GM18858 (cell line): ENCODE results near the gene POMGNT2.
"Not testable (repeated sequence)": the region's sequence is repeated elsewhere in the genome, so short reads cannot be mapped to it uniquely, and the experiment has no call there.

Experiments used
- ATAC-seq: cut with Tn5 transposase; IDR thresholded peaks from one replicate; pipeline ENCODE4 v1.9.1; 2021; ENCODE audit not compliant: unreplicated experiment

POMGNT2 gene

GRCh38 chr3:43077261-43077660 lies 28.6 kb downstream of the POMGNT2 start:
- ATAC-seq, result no peak

- no peak for ATAC-seq
These were observed 29.0 kb downstream of the POMGNT2 start for GRCh38 chr3:43076857-43077256.

GRCh38 chr3:43075904-43076661 lies 29.8 kb downstream of the POMGNT2 start:
- ATAC-seq, result no peak

- ATAC-seq, result no peak
These were observed 30.8 kb downstream of the POMGNT2 start for GRCh38 chr3:43074901-43075689.

- ATAC-seq, result no peak
These were observed 31.4 kb downstream of the POMGNT2 start for GRCh38 chr3:43074482-43074881.

GRCh38 chr3:43073836-43074220 lies 32.1 kb downstream of the POMGNT2 start:
- no peak for ATAC-seq

GRCh38 chr3:43073116-43073835 lies 32.6 kb downstream of the POMGNT2 start:
- ATAC-seq, result no peak

GRCh38 chr3:43072361-43072760 lies 33.5 kb downstream of the POMGNT2 start:
- no peak for ATAC-seq

GRCh38 chr3:43071313-43071893 lies 34.5 kb downstream of the POMGNT2 start:
- ATAC-seq, result no peak

- not testable (repeated sequence) for ATAC-seq
These were observed 35.2 kb downstream of the POMGNT2 start for GRCh38 chr3:43070670-43071069.

GRCh38 chr3:43063114-43063513 lies 42.8 kb downstream of the POMGNT2 start:
- no peak for ATAC-seq

- no peak for ATAC-seq
These were observed 43.3 kb downstream of the POMGNT2 start for GRCh38 chr3:43062564-43063040.

- no peak for ATAC-seq
These were observed 43.8 kb downstream of the POMGNT2 start for GRCh38 chr3:43062040-43062563.

- ATAC-seq, result no peak
These were observed 44.6 kb downstream of the POMGNT2 start for GRCh38 chr3:43061101-43061895.

GRCh38 chr3:43059456-43059855 lies 46.4 kb downstream of the POMGNT2 start:
- ATAC-seq, result no peak

GRCh38 chr3:43055806-43056770 lies 49.8 kb downstream of the POMGNT2 start:
- ATAC-seq, result no peak

- ATAC-seq, result no peak
These were observed 50.5 kb downstream of the POMGNT2 start for GRCh38 chr3:43055393-43055792.

- ATAC-seq, result no peak
These were observed 51.1 kb downstream of the POMGNT2 start for GRCh38 chr3:43054754-43055153.

- ATAC-seq, result no peak
These were observed 52.6 kb downstream of the POMGNT2 start for GRCh38 chr3:43053291-43053690.
